IMR-90 (cell line): ENCODE measurements around the gene KRT222.

ENCODE experiments used
- BHLHE40 ChIP-seq: fragments of 150-350 bp; IDR thresholded peaks from 2 replicates; pipeline ENCODE4 v1.6.1; 2016; ENCODE audit warnings: mild to moderate bottlenecking, low read depth, low read length
- CEBPB ChIP-seq: IDR thresholded peaks from 2 replicates; pipeline ENCODE4 v1.6.1; 2012; ENCODE audit warnings: low read depth, low read length, improper control_type of control experiment
- FOS ChIP-seq: fragments of 150-350 bp; IDR thresholded peaks from 2 replicates; pipeline ENCODE4 v1.6.1; 2016; ENCODE audit warnings: low read depth, low read length
- MAFK ChIP-seq: IDR thresholded peaks from 2 replicates; pipeline ENCODE4 v1.6.1; 2012; ENCODE audit warnings: low read depth, low read length, improper control_type of control experiment
- MXI1 ChIP-seq: IDR thresholded peaks from 2 replicates; pipeline ENCODE4 v1.6.1; 2012; ENCODE audit warnings: low read depth, mild to moderate bottlenecking, low read length, moderate library complexity, borderline replicate concordance
- POLR2A ChIP-seq: IDR thresholded peaks from 2 replicates; pipeline ENCODE4 v1.6.1; 2012; ENCODE audit warnings: mild to moderate bottlenecking, low read depth, low read length
- RAD21 ChIP-seq: IDR thresholded peaks from 2 replicates; pipeline ENCODE4 v1.6.1; 2012; ENCODE audit warnings: low read length, improper control_type of control experiment
- RFX5 ChIP-seq: IDR thresholded peaks from 2 replicates; pipeline ENCODE4 v1.8.0; 2012; ENCODE audit warnings: low read depth, mild to moderate bottlenecking, low read length, moderate library complexity
- SMC3 ChIP-seq: fragments of 150-350 bp; IDR thresholded peaks from 2 replicates; pipeline ENCODE4 v1.6.1; 2016; ENCODE audit warnings: low read depth, mild to moderate bottlenecking, antibody characterized with exemption, low read length, moderate library complexity
- TF ChIP-seq, protein P1 (sequence below): conservative IDR thresholded peaks from 2 replicates; pipeline ENCODE4 v1.5.1; 2012; ENCODE audit warnings: mild to moderate bottlenecking, low read depth, low read length, improper control_type of control experiment
- TF ChIP-seq, protein P2 (sequence below): fragments of 150-350 bp; IDR thresholded peaks from 2 replicates; pipeline ENCODE4 v1.6.1; 2017; ENCODE audit warnings: mild to moderate bottlenecking, antibody characterized with exemption, low read length, low read depth

- TF ChIP-seq, protein P1, sequence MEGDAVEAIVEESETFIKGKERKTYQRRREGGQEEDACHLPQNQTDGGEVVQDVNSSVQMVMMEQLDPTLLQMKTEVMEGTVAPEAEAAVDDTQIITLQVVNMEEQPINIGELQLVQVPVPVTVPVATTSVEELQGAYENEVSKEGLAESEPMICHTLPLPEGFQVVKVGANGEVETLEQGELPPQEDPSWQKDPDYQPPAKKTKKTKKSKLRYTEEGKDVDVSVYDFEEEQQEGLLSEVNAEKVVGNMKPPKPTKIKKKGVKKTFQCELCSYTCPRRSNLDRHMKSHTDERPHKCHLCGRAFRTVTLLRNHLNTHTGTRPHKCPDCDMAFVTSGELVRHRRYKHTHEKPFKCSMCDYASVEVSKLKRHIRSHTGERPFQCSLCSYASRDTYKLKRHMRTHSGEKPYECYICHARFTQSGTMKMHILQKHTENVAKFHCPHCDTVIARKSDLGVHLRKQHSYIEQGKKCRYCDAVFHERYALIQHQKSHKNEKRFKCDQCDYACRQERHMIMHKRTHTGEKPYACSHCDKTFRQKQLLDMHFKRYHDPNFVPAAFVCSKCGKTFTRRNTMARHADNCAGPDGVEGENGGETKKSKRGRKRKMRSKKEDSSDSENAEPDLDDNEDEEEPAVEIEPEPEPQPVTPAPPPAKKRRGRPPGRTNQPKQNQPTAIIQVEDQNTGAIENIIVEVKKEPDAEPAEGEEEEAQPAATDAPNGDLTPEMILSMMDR, result no peak
- TF ChIP-seq POLR2A, result no peak
- TF ChIP-seq CEBPB, result 0 out of 2 replicates have a peak, but pooled peaks have one; percentile 8
- TF ChIP-seq RFX5, result no peak
- TF ChIP-seq RAD21, result no peak
- no peak for TF ChIP-seq BHLHE40
- no peak for TF ChIP-seq SMC3
- TF ChIP-seq FOS, result no peak
- TF ChIP-seq, protein P2, sequence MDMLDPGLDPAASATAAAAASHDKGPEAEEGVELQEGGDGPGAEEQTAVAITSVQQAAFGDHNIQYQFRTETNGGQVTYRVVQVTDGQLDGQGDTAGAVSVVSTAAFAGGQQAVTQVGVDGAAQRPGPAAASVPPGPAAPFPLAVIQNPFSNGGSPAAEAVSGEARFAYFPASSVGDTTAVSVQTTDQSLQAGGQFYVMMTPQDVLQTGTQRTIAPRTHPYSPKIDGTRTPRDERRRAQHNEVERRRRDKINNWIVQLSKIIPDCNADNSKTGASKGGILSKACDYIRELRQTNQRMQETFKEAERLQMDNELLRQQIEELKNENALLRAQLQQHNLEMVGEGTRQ, result no peak
- TF ChIP-seq MAFK, result no peak
- TF ChIP-seq MXI1, result no peak
Measured at GRCh38 chr17:40696651-40697072, 31.7 kb upstream of the KRT222 start.
